ENCODE results near the gene HNRNPF.
A peak's percentile ranks its signal among the peaks of the same experiment; 100 is the strongest.

GRCh38 chr10:43362191-43362839 is 46.7 kb downstream of the HNRNPF start:
- TF ChIP-seq POLR2AphosphoS5 (IDR thresholded peaks at IDR 0.05; ENCODE audit: low read depth, low read length), result peak; percentile 96
- peak; percentile 90 for TF ChIP-seq POLR2A (IDR thresholded peaks at IDR 0.05; ENCODE audit: borderline replicate concordance, extremely low read depth, insufficient read depth, insufficient read length)
- peak; percentile 30 to 57 (median 52); a peak in 5 of 6 replicates for TF ChIP-seq CTCF (IDR thresholded peaks at IDR 0.05 in 2 of 3, conservative IDR thresholded peaks at IDR 0.05 in 1 of 3; ENCODE audit: borderline replicate concordance in 1 of 3, insufficient read depth in 1 of 3, low read depth in 2 of 3, low read length in 2 of 3)
- TF ChIP-seq ZNF274 (IDR thresholded peaks at IDR 0.05; ENCODE audit: low read depth, low read length), result no peak
- TF ChIP-seq ATF3 (IDR thresholded peaks at IDR 0.05), result no peak
